HG03196 (cell line): Measurements from ENCODE around the gene GATA1.

Experiments used
- ATAC-seq: cut with Tn5 transposase; IDR thresholded peaks from one replicate; pipeline ENCODE4 v1.9.1; 2021; ENCODE audit not compliant: unreplicated experiment

The GATA1 gene

DNA sequence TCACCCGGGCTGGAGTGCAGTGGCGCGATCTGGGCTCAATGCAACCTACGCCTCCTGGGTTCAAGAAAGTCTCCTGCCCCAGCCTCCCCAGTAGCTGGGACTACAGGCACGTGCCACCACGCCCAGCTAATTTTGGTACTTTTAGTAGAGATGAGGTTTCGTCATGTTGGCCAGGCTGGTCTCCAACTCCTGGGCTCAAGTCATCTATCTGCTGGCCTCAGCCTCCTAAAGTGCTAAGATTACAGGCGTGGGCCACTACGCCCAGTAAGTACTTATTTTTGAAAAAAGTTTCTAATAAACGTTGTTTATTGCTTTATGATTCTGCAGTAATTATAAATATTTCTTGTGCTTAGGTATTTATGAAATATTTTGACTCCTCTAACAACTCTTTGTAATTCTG, 53.3 kb downstream of the GATA1 start:
- no peak for ATAC-seq
